ENCODE data around the gene WNT11.

Gene WNT11

GRCh38 chr11:76210931-76211851, 4.9 kb upstream of the WNT11 start:
- no peak overlapping the region for H3K27ac ChIP-seq (ENCODE audit: low read depth in 2 of 2, low read length in 2 of 2)
- no peaks in the 10 kb centered on the region for H3K36me3 ChIP-seq (ENCODE audit: control insufficient read depth in 2 of 2, insufficient read depth in 2 of 2, low read length in 2 of 2)
- H3K9ac ChIP-seq (ENCODE audit: low read depth in 1 of 2, low read length in 2 of 2): peak overlapping the region in 1 of 2 donors; percentile 28
- peak overlapping the region; percentile 58 to 75 for H3K4me3 ChIP-seq (ENCODE audit: low read length in 2 of 2)
- H3K4me1 ChIP-seq (ENCODE audit: control insufficient read depth in 2 of 2, insufficient read depth in 2 of 2, low read length in 2 of 2): peaks cover 35 to 38% of the 10 kb centered on the region in 2 donors
- H3K9me3 ChIP-seq (ENCODE audit: control insufficient read depth in 2 of 2, low read length in 2 of 2): no peaks in the 10 kb centered on the region
- H3K27me3 ChIP-seq (ENCODE audit: control insufficient read depth in 2 of 2, insufficient read depth in 2 of 2, low read length in 2 of 2): peaks cover 15 to 22% of the 10 kb centered on the region in 2 donors

DNA sequence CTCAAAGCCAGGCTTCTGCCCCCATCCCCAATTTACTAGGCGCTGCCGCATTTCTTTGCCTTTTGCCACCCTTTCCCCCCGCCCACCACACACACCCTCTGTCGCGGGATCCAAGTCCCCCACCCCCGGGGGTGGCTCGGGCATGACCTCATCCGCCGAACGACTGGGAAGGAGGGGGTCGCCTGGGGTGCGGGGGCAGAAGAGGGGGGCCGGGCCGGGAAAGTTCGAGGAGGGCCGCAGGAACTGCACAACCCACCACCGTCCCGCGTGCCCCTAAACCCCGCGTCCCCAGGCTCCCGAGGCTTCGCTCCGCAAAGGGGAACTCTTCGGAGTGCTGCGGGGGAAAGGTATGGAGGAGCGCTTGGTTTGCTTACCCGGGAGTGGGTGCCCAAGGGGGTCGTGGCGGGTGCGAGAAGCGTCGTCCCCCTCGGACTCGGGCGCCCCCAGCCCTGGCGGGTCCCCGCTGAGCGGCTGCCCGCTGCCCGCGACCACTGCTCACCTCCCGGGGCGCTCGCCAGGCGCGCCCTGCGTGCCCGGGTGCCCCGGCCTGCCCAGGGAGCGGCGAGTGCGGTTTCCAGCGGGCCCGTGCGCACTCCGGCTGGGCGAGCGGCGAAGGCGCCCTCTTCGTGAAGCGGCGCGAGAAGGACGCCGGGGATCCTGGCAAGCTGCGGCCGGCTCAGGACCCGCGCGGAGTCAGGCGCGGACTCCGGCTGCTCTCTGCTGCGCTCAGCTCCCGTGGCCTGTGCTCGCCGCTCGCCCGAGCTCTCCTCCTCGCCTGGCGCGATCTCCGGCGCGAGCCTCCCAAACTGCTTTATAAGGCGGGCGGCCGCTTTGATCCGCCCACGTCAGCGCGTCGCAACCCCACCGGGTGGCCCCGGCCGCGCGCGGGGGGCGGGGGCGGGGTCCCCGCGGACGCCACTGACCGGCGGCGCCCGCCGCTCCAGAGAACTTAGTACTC, 4.0 kb upstream of the WNT11 start:
- no peaks in the 10 kb centered on the region for H3K9me3 ChIP-seq (ENCODE audit: control insufficient read depth in 2 of 2, low read length in 2 of 2)
- peaks cover 17 to 27% of the 10 kb centered on the region in 2 donors for H3K27me3 ChIP-seq (ENCODE audit: control insufficient read depth in 2 of 2, insufficient read depth in 2 of 2, low read length in 2 of 2)
- peaks cover 41 to 47% of the 10 kb centered on the region in 2 donors for H3K4me1 ChIP-seq (ENCODE audit: control insufficient read depth in 2 of 2, insufficient read depth in 2 of 2, low read length in 2 of 2)
- H3K9ac ChIP-seq (ENCODE audit: low read depth in 1 of 2, low read length in 2 of 2): peak overlapping the region in 1 of 2 donors; percentile 76
- peak overlapping the region; percentile 75 to 79 for H3K4me3 ChIP-seq (ENCODE audit: low read length in 2 of 2)
- no peaks in the 10 kb centered on the region for H3K36me3 ChIP-seq (ENCODE audit: control insufficient read depth in 2 of 2, insufficient read depth in 2 of 2, low read length in 2 of 2)
- H3K27ac ChIP-seq (ENCODE audit: low read depth in 2 of 2, low read length in 2 of 2): no peak overlapping the region

DNA sequence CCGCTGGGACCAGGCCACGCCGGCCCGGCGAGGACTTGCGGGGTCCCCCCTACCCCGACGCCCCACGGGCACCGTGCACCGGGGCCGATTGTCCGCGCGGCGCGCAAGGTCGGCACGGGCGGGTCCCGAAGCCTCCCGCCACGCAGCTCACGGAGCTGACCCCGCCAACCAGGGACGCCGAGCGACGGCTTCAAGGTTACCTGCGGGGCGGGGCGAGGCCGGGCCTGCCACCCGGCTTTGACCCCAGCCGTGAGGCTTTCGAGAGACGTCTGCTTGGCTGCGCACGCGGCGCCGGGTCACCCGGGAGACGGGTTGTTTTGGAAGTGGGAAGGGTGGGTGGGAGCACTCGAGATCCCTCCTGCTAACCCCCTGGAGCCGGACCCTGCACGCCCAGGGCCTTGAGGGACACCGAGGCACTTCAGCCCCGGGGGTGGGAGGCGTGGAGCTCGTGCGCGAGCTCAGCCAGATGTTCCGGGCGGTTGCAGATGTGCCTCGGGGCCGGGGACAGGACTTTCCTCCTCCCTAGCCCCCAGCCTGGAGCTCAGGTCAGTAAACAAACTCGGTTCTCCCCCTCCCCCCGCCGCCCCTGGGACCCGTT, 3.2 kb upstream of the WNT11 start:
- H3K27ac ChIP-seq (ENCODE audit: low read depth in 2 of 2, low read length in 2 of 2): peak overlapping the region in 1 of 2 donors; percentile 27
- H3K4me1 ChIP-seq (ENCODE audit: control insufficient read depth in 2 of 2, insufficient read depth in 2 of 2, low read length in 2 of 2): peaks cover 41 to 47% of the 10 kb centered on the region in 2 donors
- H3K9ac ChIP-seq (ENCODE audit: low read depth in 1 of 2, low read length in 2 of 2): peak overlapping the region in 1 of 2 donors; percentile 76
- H3K9me3 ChIP-seq (ENCODE audit: control insufficient read depth in 2 of 2, low read length in 2 of 2): no peaks in the 10 kb centered on the region
- no peaks in the 10 kb centered on the region for H3K36me3 ChIP-seq (ENCODE audit: control insufficient read depth in 2 of 2, insufficient read depth in 2 of 2, low read length in 2 of 2)
- H3K4me3 ChIP-seq (ENCODE audit: low read length in 2 of 2): peak overlapping the region; percentile 75 to 79
- H3K27me3 ChIP-seq (ENCODE audit: control insufficient read depth in 2 of 2, insufficient read depth in 2 of 2, low read length in 2 of 2): peaks cover 19 to 32% of the 10 kb centered on the region in 2 donors

GRCh38 chr11:76208438-76209374, 2.4 kb upstream of the WNT11 start:
- Histone ChIP-seq H3K27ac (ENCODE audit: low read depth in 2 of 2, low read length in 2 of 2) (peak overlapping the region in 1 of 2 donors; percentile 27), H3K9me3 (ENCODE audit: control insufficient read depth in 2 of 2, low read length in 2 of 2) (no peaks in the 10 kb centered on the region), H3K4me3 (ENCODE audit: low read length in 2 of 2) (peak overlapping the region; percentile 75 to 79), H3K27me3 (ENCODE audit: control insufficient read depth in 2 of 2, insufficient read depth in 2 of 2, low read length in 2 of 2) (peaks cover 17 to 35% of the 10 kb centered on the region in 2 donors), H3K9ac (ENCODE audit: low read depth in 1 of 2, low read length in 2 of 2) (peak overlapping the region; percentile 52 to 76), H3K36me3 (ENCODE audit: control insufficient read depth in 2 of 2, insufficient read depth in 2 of 2, low read length in 2 of 2) (no peaks in the 10 kb centered on the region), H3K4me1 (ENCODE audit: control insufficient read depth in 2 of 2, insufficient read depth in 2 of 2, low read length in 2 of 2) (peaks cover 41 to 47% of the 10 kb centered on the region in 2 donors)

GRCh38 chr11:76207642-76208401, 1.5 kb upstream of the WNT11 start:
- H3K36me3 ChIP-seq (ENCODE audit: control insufficient read depth in 2 of 2, insufficient read depth in 2 of 2, low read length in 2 of 2): no peaks in the 10 kb centered on the region
- no peaks in the 10 kb centered on the region for H3K9me3 ChIP-seq (ENCODE audit: control insufficient read depth in 2 of 2, low read length in 2 of 2)
- H3K4me3 ChIP-seq (ENCODE audit: low read length in 2 of 2): peak overlapping the region; percentile 75 to 79
- peak overlapping the region; percentile 32 to 76 for H3K9ac ChIP-seq (ENCODE audit: low read depth in 1 of 2, low read length in 2 of 2)
- peaks cover 41 to 47% of the 10 kb centered on the region in 2 donors for H3K4me1 ChIP-seq (ENCODE audit: control insufficient read depth in 2 of 2, insufficient read depth in 2 of 2, low read length in 2 of 2)
- H3K27me3 ChIP-seq (ENCODE audit: control insufficient read depth in 2 of 2, insufficient read depth in 2 of 2, low read length in 2 of 2): peaks cover 15 to 31% of the 10 kb centered on the region in 2 donors
- peak overlapping the region in 1 of 2 donors; percentile 42 for H3K27ac ChIP-seq (ENCODE audit: low read depth in 2 of 2, low read length in 2 of 2)

DNA sequence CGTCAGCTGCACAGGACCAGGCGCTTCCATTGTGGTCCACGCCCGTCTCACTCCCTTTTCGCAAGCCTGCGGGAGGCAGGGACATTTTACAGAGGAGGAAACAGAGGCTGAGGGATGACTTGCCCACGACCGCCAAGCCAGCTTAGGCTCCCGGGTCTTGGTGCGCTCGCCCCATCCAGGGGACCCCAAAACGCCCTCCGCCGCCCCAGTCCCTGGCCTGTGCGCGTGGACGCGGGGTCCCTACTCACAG, 300 bp downstream of the WNT11 start:
- Histone ChIP-seq H3K36me3 (ENCODE audit: control insufficient read depth in 2 of 2, insufficient read depth in 2 of 2, low read length in 2 of 2) (no peaks in the 10 kb centered on the region), H3K9ac (ENCODE audit: low read depth in 1 of 2, low read length in 2 of 2) (peak overlapping the region in 1 of 2 donors; percentile 74), H3K27me3 (ENCODE audit: control insufficient read depth in 2 of 2, insufficient read depth in 2 of 2, low read length in 2 of 2) (peaks cover 7 to 19% of the 10 kb centered on the region in 2 donors), H3K9me3 (ENCODE audit: control insufficient read depth in 2 of 2, low read length in 2 of 2) (no peaks in the 10 kb centered on the region), H3K4me1 (ENCODE audit: control insufficient read depth in 2 of 2, insufficient read depth in 2 of 2, low read length in 2 of 2) (peaks cover 37 to 43% of the 10 kb centered on the region in 2 donors), H3K27ac (ENCODE audit: low read depth in 2 of 2, low read length in 2 of 2) (peak overlapping the region in 1 of 2 donors; percentile 38), H3K4me3 (ENCODE audit: low read length in 2 of 2) (peak overlapping the region; percentile 60 to 75)

DNA sequence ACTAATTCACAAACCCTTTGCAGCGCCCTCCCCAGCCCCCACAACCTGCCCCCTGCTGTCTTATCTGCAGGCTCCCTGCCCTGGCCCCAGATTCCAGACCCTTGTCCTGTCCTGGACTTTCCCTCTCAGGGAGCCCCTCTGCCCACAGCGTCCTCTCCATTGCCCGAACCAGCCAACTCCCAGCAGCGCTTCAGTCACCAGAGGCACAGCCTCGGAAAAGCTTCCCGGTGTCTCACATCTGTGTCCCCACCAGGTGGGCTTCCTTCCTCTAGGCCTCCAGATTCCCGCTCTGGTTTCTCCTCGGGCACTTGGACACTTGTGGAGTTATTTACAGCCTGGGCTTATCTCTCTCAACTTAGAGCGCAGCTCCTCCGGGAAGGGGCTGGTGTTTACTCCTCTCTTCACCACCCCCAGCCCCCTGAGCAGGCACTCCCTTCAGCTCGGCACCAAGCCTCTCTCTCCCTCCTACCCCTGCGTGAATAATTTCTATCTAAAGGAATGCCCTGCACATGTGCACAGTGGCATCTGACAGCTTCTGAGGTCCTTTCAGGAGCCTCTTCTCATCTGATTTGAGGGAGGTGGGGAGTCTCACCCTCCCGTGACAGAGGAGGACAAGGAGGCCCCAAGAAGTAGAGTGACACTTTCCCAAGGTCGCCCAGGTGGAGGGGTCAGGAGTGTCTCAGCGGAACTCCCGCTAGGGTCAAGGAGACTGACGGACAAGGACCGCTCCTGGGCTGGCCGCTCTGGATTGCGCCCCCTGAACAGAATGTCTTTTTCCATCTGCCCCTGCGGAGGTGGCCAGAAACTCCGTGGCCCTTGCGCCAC, 838 bp downstream of the WNT11 start:
- Histone ChIP-seq H3K9ac (ENCODE audit: low read depth in 1 of 2, low read length in 2 of 2) (peak overlapping the region in 1 of 2 donors; percentile 74), H3K9me3 (ENCODE audit: control insufficient read depth in 2 of 2, low read length in 2 of 2) (no peaks in the 10 kb centered on the region), H3K4me3 (ENCODE audit: low read length in 2 of 2) (peak overlapping the region; percentile 60 to 75), H3K27me3 (ENCODE audit: control insufficient read depth in 2 of 2, insufficient read depth in 2 of 2, low read length in 2 of 2) (peaks cover 4 to 16% of the 10 kb centered on the region in 2 donors), H3K4me1 (ENCODE audit: control insufficient read depth in 2 of 2, insufficient read depth in 2 of 2, low read length in 2 of 2) (peaks cover 34 to 40% of the 10 kb centered on the region in 2 donors), H3K27ac (ENCODE audit: low read depth in 2 of 2, low read length in 2 of 2) (peak overlapping the region in 1 of 2 donors; percentile 38), H3K36me3 (ENCODE audit: control insufficient read depth in 2 of 2, insufficient read depth in 2 of 2, low read length in 2 of 2) (no peaks in the 10 kb centered on the region)

DNA sequence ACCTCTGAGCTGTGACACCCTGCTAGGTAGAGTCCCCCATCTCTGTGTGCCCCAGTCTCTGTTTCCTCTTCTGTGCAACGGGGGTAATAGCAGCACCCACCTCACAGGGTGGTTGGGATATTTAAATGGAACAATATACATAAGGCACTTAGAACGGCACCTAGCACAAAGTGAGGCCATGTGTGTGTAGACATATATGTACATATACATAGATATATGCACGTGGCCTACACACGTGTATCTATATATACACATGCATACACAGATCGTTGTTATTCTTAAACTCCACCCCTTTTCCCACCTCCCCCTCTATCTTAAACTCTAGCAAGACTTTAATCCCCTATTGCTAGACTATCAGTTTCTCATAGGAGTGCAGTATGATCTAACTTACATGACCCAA, 2.4 kb downstream of the WNT11 start:
- H3K4me1 ChIP-seq (ENCODE audit: control insufficient read depth in 2 of 2, insufficient read depth in 2 of 2, low read length in 2 of 2): peaks cover 26 to 31% of the 10 kb centered on the region in 2 donors
- H3K9ac ChIP-seq (ENCODE audit: low read depth in 1 of 2, low read length in 2 of 2): no peak overlapping the region
- peaks cover 4 to 16% of the 10 kb centered on the region in 2 donors for H3K27me3 ChIP-seq (ENCODE audit: control insufficient read depth in 2 of 2, insufficient read depth in 2 of 2, low read length in 2 of 2)
- H3K9me3 ChIP-seq (ENCODE audit: control insufficient read depth in 2 of 2, low read length in 2 of 2): no peaks in the 10 kb centered on the region
- H3K4me3 ChIP-seq (ENCODE audit: low read length in 2 of 2): no peak overlapping the region
- H3K27ac ChIP-seq (ENCODE audit: low read depth in 2 of 2, low read length in 2 of 2): no peak overlapping the region
- no peaks in the 10 kb centered on the region for H3K36me3 ChIP-seq (ENCODE audit: control insufficient read depth in 2 of 2, insufficient read depth in 2 of 2, low read length in 2 of 2)
